Measurements from ENCODE around the gene SRGAP1.
A peak's percentile ranks its signal among the peaks of the same experiment; 100 is the strongest.

SRGAP1 gene

GRCh38 chr12:64178122-64178521, 333.6 kb downstream of the SRGAP1 start:
- no peaks in the 10 kb centered on the region for H3K4me1 ChIP-seq (ENCODE audit: control insufficient read depth in 1 of 2, insufficient read depth in 2 of 2, low read length in 2 of 2)
- peaks cover 0 to 4% of the 10 kb centered on the region in 2 donors for H3K36me3 ChIP-seq (ENCODE audit: control insufficient read depth in 1 of 2, insufficient read depth in 2 of 2, low read length in 2 of 2)
- H3K27ac ChIP-seq (ENCODE audit: low read length): no peak overlapping the region
- H3K9me3 ChIP-seq (ENCODE audit: control insufficient read depth in 1 of 2, low read length in 2 of 2): no peaks in the 10 kb centered on the region
- H3K4me3 ChIP-seq (ENCODE audit: low read depth in 1 of 2, low read length in 2 of 2): no peak overlapping the region
- H3K27me3 ChIP-seq (ENCODE audit: low read depth, low read length): no peaks in the 10 kb centered on the region

DNA sequence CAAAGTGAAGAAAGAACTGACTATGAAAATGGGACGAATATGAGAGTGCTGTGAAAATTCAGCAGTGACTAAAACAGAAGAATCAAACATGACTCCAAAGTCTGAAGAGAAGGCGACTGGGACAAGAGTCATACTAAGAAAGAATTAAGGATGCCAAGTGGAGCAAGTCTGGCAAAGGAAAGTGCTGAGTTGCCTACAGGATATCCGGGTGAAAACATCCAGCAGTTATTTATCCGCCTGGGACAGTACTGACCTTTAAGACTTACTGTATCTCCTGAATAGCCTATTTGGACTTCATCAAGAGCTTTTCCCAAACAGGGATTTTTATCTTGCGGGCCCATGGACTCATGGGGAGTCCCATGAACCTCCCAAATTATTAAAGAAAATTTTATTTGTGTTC, 336.5 kb downstream of the SRGAP1 start:
- no peaks in the 10 kb centered on the region for H3K9me3 ChIP-seq (ENCODE audit: control insufficient read depth in 1 of 2, low read length in 2 of 2)
- no peaks in the 10 kb centered on the region for H3K4me1 ChIP-seq (ENCODE audit: control insufficient read depth in 1 of 2, insufficient read depth in 2 of 2, low read length in 2 of 2)
- H3K27ac ChIP-seq (ENCODE audit: low read length): peak overlapping the region; percentile 47
- H3K36me3 ChIP-seq (ENCODE audit: control insufficient read depth in 1 of 2, insufficient read depth in 2 of 2, low read length in 2 of 2): peaks cover 0 to 4% of the 10 kb centered on the region in 2 donors
- H3K27me3 ChIP-seq (ENCODE audit: low read depth, low read length): no peaks in the 10 kb centered on the region
- no peak overlapping the region for H3K4me3 ChIP-seq (ENCODE audit: low read depth in 1 of 2, low read length in 2 of 2)

DNA sequence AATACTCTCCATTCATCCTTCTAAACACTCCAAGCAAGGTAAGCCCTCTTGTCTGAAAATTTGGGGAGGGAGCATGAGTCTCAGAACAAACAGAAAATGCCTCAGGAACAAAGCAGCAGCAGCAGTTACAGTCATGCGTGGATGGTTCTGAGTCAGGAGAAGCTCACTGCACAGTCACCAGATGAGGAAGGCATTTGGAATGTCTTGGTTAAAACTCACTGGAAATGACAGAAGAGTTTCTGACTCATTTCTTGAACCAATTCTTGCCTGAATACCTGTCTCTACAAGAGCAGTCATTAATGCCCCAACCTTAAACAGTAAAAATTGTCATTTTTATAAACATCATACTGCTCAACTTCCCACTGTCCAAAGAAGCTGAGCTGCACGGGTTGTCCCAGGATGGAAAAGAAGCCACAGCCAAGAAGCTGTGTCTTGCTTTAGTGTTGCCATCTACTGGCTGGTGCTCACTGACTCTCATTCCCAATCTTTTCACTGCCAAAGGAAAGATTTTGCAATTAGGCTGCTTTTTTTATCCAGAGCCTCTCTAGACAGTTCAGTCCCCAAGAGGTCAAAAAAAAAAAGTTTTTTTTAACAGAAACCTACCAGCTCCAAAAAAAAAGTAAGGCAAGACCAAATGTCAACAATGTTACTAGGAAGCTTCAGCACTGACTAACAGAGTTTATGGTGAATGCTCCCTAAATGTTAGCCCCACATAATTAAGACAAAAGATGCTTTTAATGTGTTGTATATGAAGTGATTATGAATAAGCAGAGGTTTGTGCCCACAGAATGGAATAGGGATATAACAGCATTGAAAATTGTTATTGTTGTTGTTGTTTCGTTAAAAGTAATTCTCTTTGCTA, 337.2 kb downstream of the SRGAP1 start:
- no peaks in the 10 kb centered on the region for H3K4me1 ChIP-seq (ENCODE audit: control insufficient read depth in 1 of 2, insufficient read depth in 2 of 2, low read length in 2 of 2)
- H3K27ac ChIP-seq (ENCODE audit: low read length): peak overlapping the region; percentile 47
- H3K4me3 ChIP-seq (ENCODE audit: low read depth in 1 of 2, low read length in 2 of 2): peak overlapping the region in 1 of 2 donors; percentile 19

GRCh38 chr12:64184216-64184615, 339.7 kb downstream of the SRGAP1 start:
- H3K27ac ChIP-seq (ENCODE audit: low read length): no peak overlapping the region

More for the DNA sequence above, 337.2 kb downstream of the SRGAP1 start:
- H3K9me3 ChIP-seq (ENCODE audit: control insufficient read depth in 1 of 2, low read length in 2 of 2): no peaks in the 10 kb centered on the region
- H3K27me3 ChIP-seq (ENCODE audit: low read depth, low read length): no peaks in the 10 kb centered on the region
- peaks cover 0 to 4% of the 10 kb centered on the region in 2 donors for H3K36me3 ChIP-seq (ENCODE audit: control insufficient read depth in 1 of 2, insufficient read depth in 2 of 2, low read length in 2 of 2)

DNA sequence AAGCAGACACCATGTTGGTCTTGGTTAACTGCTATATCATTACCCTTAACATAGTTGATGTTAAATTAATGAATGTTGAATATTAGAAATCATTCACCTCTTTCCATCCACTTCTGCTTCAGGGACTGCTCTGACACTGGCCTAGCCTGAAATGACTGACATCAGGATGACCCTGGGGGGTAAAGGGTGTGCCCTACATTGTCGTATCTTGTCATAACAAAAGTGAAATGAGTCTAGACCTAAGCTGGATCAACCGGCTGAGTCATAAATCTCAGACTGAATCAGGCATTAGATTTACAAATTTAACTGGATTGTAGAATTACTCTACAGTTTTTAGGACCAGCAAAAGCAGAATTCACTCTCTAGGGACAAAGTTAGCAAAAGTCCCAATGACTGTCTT, 342.3 kb downstream of the SRGAP1 start:
- Histone ChIP-seq H3K36me3 (ENCODE audit: control insufficient read depth in 1 of 2, insufficient read depth in 2 of 2, low read length in 2 of 2) (no peaks in the 10 kb centered on the region), H3K4me3 (ENCODE audit: low read depth in 1 of 2, low read length in 2 of 2) (no peak overlapping the region), H3K4me1 (ENCODE audit: control insufficient read depth in 1 of 2, insufficient read depth in 2 of 2, low read length in 2 of 2) (no peaks in the 10 kb centered on the region), H3K27ac (ENCODE audit: low read length) (no peak overlapping the region), H3K27me3 (ENCODE audit: low read depth, low read length) (no peaks in the 10 kb centered on the region), H3K9me3 (ENCODE audit: control insufficient read depth in 1 of 2, low read length in 2 of 2) (no peaks in the 10 kb centered on the region)

More at GRCh38 chr12:64184216-64184615, 339.7 kb downstream of the SRGAP1 start:
- no peak overlapping the region for H3K4me3 ChIP-seq (ENCODE audit: low read depth in 1 of 2, low read length in 2 of 2)
- peaks cover 0 to 4% of the 10 kb centered on the region in 2 donors for H3K36me3 ChIP-seq (ENCODE audit: control insufficient read depth in 1 of 2, insufficient read depth in 2 of 2, low read length in 2 of 2)
- H3K4me1 ChIP-seq (ENCODE audit: control insufficient read depth in 1 of 2, insufficient read depth in 2 of 2, low read length in 2 of 2): no peaks in the 10 kb centered on the region
- H3K9me3 ChIP-seq (ENCODE audit: control insufficient read depth in 1 of 2, low read length in 2 of 2): no peaks in the 10 kb centered on the region
- H3K27me3 ChIP-seq (ENCODE audit: low read depth, low read length): no peaks in the 10 kb centered on the region

GRCh38 chr12:64187370-64187769, 342.9 kb downstream of the SRGAP1 start:
- no peak overlapping the region for H3K4me3 ChIP-seq (ENCODE audit: low read depth in 1 of 2, low read length in 2 of 2)
- no peaks in the 10 kb centered on the region for H3K4me1 ChIP-seq (ENCODE audit: control insufficient read depth in 1 of 2, insufficient read depth in 2 of 2, low read length in 2 of 2)
- no peaks in the 10 kb centered on the region for H3K36me3 ChIP-seq (ENCODE audit: control insufficient read depth in 1 of 2, insufficient read depth in 2 of 2, low read length in 2 of 2)
- H3K9me3 ChIP-seq (ENCODE audit: control insufficient read depth in 1 of 2, low read length in 2 of 2): no peaks in the 10 kb centered on the region
- no peak overlapping the region for H3K27ac ChIP-seq (ENCODE audit: low read length)
- no peaks in the 10 kb centered on the region for H3K27me3 ChIP-seq (ENCODE audit: low read depth, low read length)

DNA sequence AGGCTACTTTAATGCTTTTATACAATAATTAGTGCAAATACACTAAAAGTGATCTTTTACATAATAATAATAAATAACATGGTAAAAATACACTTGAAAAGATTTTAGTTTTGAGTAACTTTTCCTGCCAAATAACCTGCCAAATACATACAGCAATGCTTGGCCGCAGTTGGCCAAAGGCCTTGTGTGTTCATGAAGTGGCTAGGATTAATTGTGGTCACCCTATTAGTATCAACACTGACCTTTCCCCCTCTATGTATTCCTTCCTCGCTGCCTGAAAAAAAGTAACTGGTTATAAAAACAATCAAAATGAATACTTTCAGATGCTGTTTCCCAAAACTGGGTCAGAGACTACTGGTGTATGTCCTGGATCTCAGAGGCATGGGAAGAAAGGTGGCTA, 343.3 kb downstream of the SRGAP1 start:
- H3K27me3 ChIP-seq (ENCODE audit: low read depth, low read length): no peaks in the 10 kb centered on the region
- no peak overlapping the region for H3K27ac ChIP-seq (ENCODE audit: low read length)
- no peaks in the 10 kb centered on the region for H3K36me3 ChIP-seq (ENCODE audit: control insufficient read depth in 1 of 2, insufficient read depth in 2 of 2, low read length in 2 of 2)
- no peaks in the 10 kb centered on the region for H3K4me1 ChIP-seq (ENCODE audit: control insufficient read depth in 1 of 2, insufficient read depth in 2 of 2, low read length in 2 of 2)
- no peaks in the 10 kb centered on the region for H3K9me3 ChIP-seq (ENCODE audit: control insufficient read depth in 1 of 2, low read length in 2 of 2)
- no peak overlapping the region for H3K4me3 ChIP-seq (ENCODE audit: low read depth in 1 of 2, low read length in 2 of 2)

DNA sequence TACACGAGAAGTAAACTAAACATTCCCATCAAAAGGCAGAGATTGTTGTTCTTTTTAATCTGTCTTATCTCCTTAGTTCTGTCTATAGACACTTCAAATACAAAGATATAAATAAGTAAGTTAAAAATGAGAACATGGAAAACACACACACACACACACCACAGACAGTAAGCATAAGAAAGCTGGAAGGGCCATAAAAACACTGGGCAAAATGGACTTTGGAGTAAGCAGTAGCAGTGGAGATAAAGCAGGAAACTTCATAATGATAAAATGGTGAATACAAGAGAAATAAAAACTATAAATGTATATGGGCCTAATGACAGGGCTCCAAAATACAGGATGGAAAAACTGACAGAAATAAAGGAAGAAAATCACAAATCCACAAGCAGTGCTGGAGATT, 345.0 kb downstream of the SRGAP1 start:
- Histone ChIP-seq H3K9me3 (ENCODE audit: control insufficient read depth in 1 of 2, low read length in 2 of 2) (no peaks in the 10 kb centered on the region), H3K4me1 (ENCODE audit: control insufficient read depth in 1 of 2, insufficient read depth in 2 of 2, low read length in 2 of 2) (no peaks in the 10 kb centered on the region), H3K36me3 (ENCODE audit: control insufficient read depth in 1 of 2, insufficient read depth in 2 of 2, low read length in 2 of 2) (peaks cover 0 to 5% of the 10 kb centered on the region in 2 donors), H3K4me3 (ENCODE audit: low read depth in 1 of 2, low read length in 2 of 2) (no peak overlapping the region), H3K27me3 (ENCODE audit: low read depth, low read length) (no peaks in the 10 kb centered on the region), H3K27ac (ENCODE audit: low read length) (no peak overlapping the region)

- Histone ChIP-seq H3K9me3 (ENCODE audit: control insufficient read depth in 1 of 2, low read length in 2 of 2) (no peaks in the 10 kb centered on the region), H3K36me3 (ENCODE audit: control insufficient read depth in 1 of 2, insufficient read depth in 2 of 2, low read length in 2 of 2) (peaks cover 0 to 5% of the 10 kb centered on the region in 2 donors), H3K27me3 (ENCODE audit: low read depth, low read length) (no peaks in the 10 kb centered on the region), H3K4me3 (ENCODE audit: low read depth in 1 of 2, low read length in 2 of 2) (no peak overlapping the region), H3K4me1 (ENCODE audit: control insufficient read depth in 1 of 2, insufficient read depth in 2 of 2, low read length in 2 of 2) (no peaks in the 10 kb centered on the region), H3K27ac (ENCODE audit: low read length) (no peak overlapping the region)
Measured at GRCh38 chr12:64190140-64190539, 345.6 kb downstream of the SRGAP1 start.

DNA sequence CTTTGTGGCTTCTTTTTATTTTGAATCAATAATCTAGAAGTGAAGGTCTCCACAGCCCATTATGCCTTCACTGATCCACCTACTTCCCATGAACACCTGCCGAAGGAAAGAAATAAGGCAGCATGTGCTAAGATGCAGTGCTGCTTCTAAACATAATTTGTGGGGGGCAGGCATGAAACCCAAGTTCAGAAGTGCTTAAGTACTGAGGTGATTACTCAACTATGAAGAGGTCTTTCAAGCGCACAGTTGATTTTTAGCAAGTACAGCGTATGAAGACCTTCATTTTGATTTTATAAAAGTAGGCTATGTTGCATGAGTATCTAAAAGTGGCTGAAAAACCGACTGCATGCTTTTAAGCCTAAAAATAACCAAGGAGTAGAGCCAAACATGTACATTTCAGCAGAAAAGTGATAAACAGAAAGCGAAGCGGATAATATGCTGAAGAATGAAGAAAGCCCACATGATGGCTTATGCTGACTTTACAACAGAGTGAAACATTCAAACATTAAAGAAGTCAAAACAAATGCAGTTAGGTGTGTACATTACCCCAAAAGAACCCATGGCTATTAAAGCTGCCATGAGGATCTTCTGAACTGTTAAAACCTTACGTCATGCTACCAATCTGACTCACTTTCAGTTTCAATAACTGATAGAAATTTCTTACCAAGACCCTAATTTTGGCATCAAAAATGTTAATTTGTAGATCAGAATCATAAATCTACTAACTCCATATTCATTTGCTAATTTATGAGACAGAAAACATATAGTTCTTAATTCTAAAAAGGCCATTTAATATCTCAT, 348.3 kb downstream of the SRGAP1 start:
- H3K27me3 ChIP-seq (ENCODE audit: low read depth, low read length): no peaks in the 10 kb centered on the region
- peaks cover 0 to 5% of the 10 kb centered on the region in 2 donors for H3K36me3 ChIP-seq (ENCODE audit: control insufficient read depth in 1 of 2, insufficient read depth in 2 of 2, low read length in 2 of 2)
- no peaks in the 10 kb centered on the region for H3K4me1 ChIP-seq (ENCODE audit: control insufficient read depth in 1 of 2, insufficient read depth in 2 of 2, low read length in 2 of 2)
- no peak overlapping the region for H3K4me3 ChIP-seq (ENCODE audit: low read depth in 1 of 2, low read length in 2 of 2)
- no peak overlapping the region for H3K27ac ChIP-seq (ENCODE audit: low read length)
- H3K9me3 ChIP-seq (ENCODE audit: control insufficient read depth in 1 of 2, low read length in 2 of 2): no peaks in the 10 kb centered on the region

DNA sequence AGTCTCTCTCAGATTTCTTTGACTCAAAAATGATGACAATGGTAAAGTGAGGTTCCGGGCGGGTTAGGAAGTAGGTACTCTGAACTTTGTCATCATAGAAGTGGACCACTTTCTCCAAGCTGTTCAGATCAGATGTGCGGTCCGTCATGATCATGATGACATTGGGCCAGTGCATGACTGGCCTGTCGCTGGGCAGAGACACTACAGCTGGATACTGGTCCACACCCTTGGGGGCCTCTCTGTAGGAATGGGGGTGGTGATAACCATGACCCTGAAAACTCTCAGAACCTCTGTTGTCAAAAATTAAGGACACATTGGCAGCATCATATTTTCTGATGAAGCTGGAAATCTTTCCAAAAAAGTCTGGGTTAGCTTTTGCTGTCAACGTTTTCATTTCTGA, 349.4 kb downstream of the SRGAP1 start:
- Histone ChIP-seq H3K27ac (ENCODE audit: low read length) (no peak overlapping the region), H3K27me3 (ENCODE audit: low read depth, low read length) (no peaks in the 10 kb centered on the region), H3K4me3 (ENCODE audit: low read depth in 1 of 2, low read length in 2 of 2) (no peak overlapping the region), H3K4me1 (ENCODE audit: control insufficient read depth in 1 of 2, insufficient read depth in 2 of 2, low read length in 2 of 2) (no peaks in the 10 kb centered on the region), H3K36me3 (ENCODE audit: control insufficient read depth in 1 of 2, insufficient read depth in 2 of 2, low read length in 2 of 2) (peaks cover 0 to 5% of the 10 kb centered on the region in 2 donors), H3K9me3 (ENCODE audit: control insufficient read depth in 1 of 2, low read length in 2 of 2) (no peaks in the 10 kb centered on the region)
